Jurkat, Clone E6-1 (cell line): ENCODE data around the gene PCDHGA6.
A peak's percentile ranks its signal among the peaks of the same experiment; 100 is the strongest.
"Not testable (repeated sequence)": the region's sequence is repeated elsewhere in the genome, so short reads cannot be mapped to it uniquely, and the experiment has no call there.

ENCODE experiments used
- DNase-seq: peaks from one replicate; pipeline ENCODE4 v3.0.0-alpha.2; 2011; ENCODE audit warnings: low read depth, low spot score
- H3K4me3 ChIP-seq: 2 replicates; pipeline ENCODE4 v1.5.1; 2011; ENCODE audit warnings: mild to moderate bottlenecking, low read length, control low read depth, moderate library complexity

The PCDHGA6 gene

GRCh38 chr5:141388661-141389060 is 15.0 kb downstream of the PCDHGA6 start:
- DNase-seq, result no peak
- no peak overlapping the region for H3K4me3 ChIP-seq

GRCh38 chr5:141389153-141390042 is 15.7 kb downstream of the PCDHGA6 start:
- DNase-seq, result no peak
- H3K4me3 ChIP-seq, result no peak overlapping the region

- no peak for DNase-seq
Measured at GRCh38 chr5:141392429-141393198, 18.9 kb downstream of the PCDHGA6 start, which contains the start of gene PCDHGA8. Gene PCDHGA8 (plus strand): TSS chr5:141392633. CDS start chr5:141392814, 181 bp downstream.

GRCh38 chr5:141393267-141393666 is 19.6 kb downstream of the PCDHGA6 start:
- no peak overlapping the region for H3K4me3 ChIP-seq
- no peak for DNase-seq

More at GRCh38 chr5:141392429-141393198, 18.9 kb downstream of the PCDHGA6 start, which contains the start of gene PCDHGA8:
- H3K4me3 ChIP-seq, result no peak within 1 kb of the TSS

GRCh38 chr5:141394401-141395187 is 20.9 kb downstream of the PCDHGA6 start:
- H3K4me3 ChIP-seq, result not testable (repeated sequence)

GRCh38 chr5:141397756-141398551 is 24.3 kb downstream of the PCDHGA6 start, which contains the start of gene PCDHGB5:
Gene PCDHGB5 (plus strand): TSS chr5:141397947. CDS start chr5:141398128, 181 bp downstream.
- H3K4me3 ChIP-seq, DNase-seq: not testable (repeated sequence)

More at GRCh38 chr5:141394401-141395187, 20.9 kb downstream of the PCDHGA6 start:
- DNase-seq, result not testable (repeated sequence)

GRCh38 chr5:141398608-141399007 is 24.9 kb downstream of the PCDHGA6 start:
- DNase-seq, result no peak
- no peak overlapping the region for H3K4me3 ChIP-seq

GRCh38 chr5:141399555-141400258 is 26.0 kb downstream of the PCDHGA6 start:
- no peak for DNase-seq
- no peak overlapping the region for H3K4me3 ChIP-seq

GRCh38 chr5:141402553-141403243 is 29.0 kb downstream of the PCDHGA6 start, which contains the start of gene PCDHGA9:
Gene PCDHGA9 (plus strand): TSS chr5:141402778. CDS start chr5:141402953, 175 bp downstream.
- 0 out of 2 replicates have a peak within 1 kb of the TSS, but pooled peaks have one; percentile 5 for H3K4me3 ChIP-seq
- DNase-seq, result no peak

GRCh38 chr5:141403387-141403786 is 29.7 kb downstream of the PCDHGA6 start:
- no peak overlapping the region for H3K4me3 ChIP-seq
- DNase-seq, result no peak

- H3K4me3 ChIP-seq, result peak within 1 kb of the TSS; percentile 48
- DNase-seq, result not testable (repeated sequence)
Measured at GRCh38 chr5:141407790-141408505, 34.3 kb downstream of the PCDHGA6 start, which contains the start of gene PCDHGB6. Gene PCDHGB6 (plus strand): TSS chr5:141408021. CDS start chr5:141408203, 182 bp downstream.

- DNase-seq, result no peak
Measured at GRCh38 chr5:141409598-141410306, 36.1 kb downstream of the PCDHGA6 start.

GRCh38 chr5:141411575-141411974 is 37.9 kb downstream of the PCDHGA6 start:
- no peak for DNase-seq
- no peak overlapping the region for H3K4me3 ChIP-seq

More at GRCh38 chr5:141409598-141410306, 36.1 kb downstream of the PCDHGA6 start:
- no peak overlapping the region for H3K4me3 ChIP-seq

GRCh38 chr5:141412854-141413539 is 39.3 kb downstream of the PCDHGA6 start, which contains the start of gene PCDHGA10:
Gene PCDHGA10 (plus strand): TSS chr5:141412987. CDS start chr5:141413176, 189 bp downstream.
- peak; percentile 70 for DNase-seq
- peak within 1 kb of the TSS; percentile 66 for H3K4me3 ChIP-seq

- DNase-seq, result no peak
- H3K4me3 ChIP-seq, result peak overlapping the region; percentile 66
Measured at GRCh38 chr5:141413540-141414069, 39.9 kb downstream of the PCDHGA6 start.
